ENCODE measurements around the gene SLC35B2. TPM values are rescaled to one million over a fixed set of nuclear protein-coding genes. Genes with fewer than 3 reads are reported as not detected.

Gene SLC35B2
- polyA plus RNA-seq, 1 experiment: 145 TPM

GRCh38 chr6:44292661-44293365 is 35.5 kb upstream of the SLC35B2 start:
- Histone ChIP-seq H3K4me3 (ENCODE audit: low read depth, low read length) (no peak overlapping the region), H3K36me3 (ENCODE audit: control insufficient read depth, insufficient read depth, low read length) (no peaks in the 10 kb centered on the region), H3K27me3 (ENCODE audit: control insufficient read depth, insufficient read depth, low read length) (peaks cover 42% of the 10 kb centered on the region)
- no peak for DNase-seq (ENCODE audit: low read depth)
- ChIA-PET CTCF (interaction anchor here (0.7 to 1.4 kb wide), 7 partner anchors 10 to 59 kb away, joined by 3 to 5 read pairs (median 3); partner anchors contain the start of gene AARS2), POLR2A (no interaction called here)
- TF ChIP-seq CTCF (IDR thresholded peaks at IDR 0.05; ENCODE audit: insufficient read depth, low read depth, low read length): no peak

DNA sequence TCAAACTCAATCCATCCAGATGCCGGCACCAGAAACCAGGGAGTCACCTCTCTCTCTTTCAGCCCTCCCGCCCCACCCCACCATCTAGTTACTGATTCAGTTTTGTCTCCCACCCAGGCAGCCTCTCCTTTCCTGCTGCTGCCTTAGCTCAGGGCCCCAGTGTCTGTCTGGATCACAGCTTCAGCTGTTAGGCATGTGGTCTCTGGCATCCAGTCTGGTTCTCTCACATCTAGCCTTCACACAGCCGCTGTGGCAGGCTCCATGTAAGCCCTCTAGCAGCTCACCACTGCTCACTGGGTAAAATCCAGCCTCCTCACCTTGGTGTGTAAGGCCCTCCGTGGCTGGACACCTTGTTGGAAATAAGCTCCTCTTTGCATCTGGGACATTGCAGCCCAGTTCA is 34.5 kb upstream of the SLC35B2 start:
- H3K36me3 ChIP-seq (ENCODE audit: control insufficient read depth, insufficient read depth, low read length): no peaks in the 10 kb centered on the region
- POLR2A ChIA-PET: no interaction called here
- CTCF ChIA-PET: interaction anchor here (0.6 to 1.0 kb wide), 3 partner anchors 11 to 54 kb away, joined by 3 to 4 read pairs (median 3); no protein-coding TSS in a partner anchor
- DNase-seq (ENCODE audit: low read depth): no peak
- peaks cover 40% of the 10 kb centered on the region for H3K27me3 ChIP-seq (ENCODE audit: control insufficient read depth, insufficient read depth, low read length)
- H3K4me3 ChIP-seq (ENCODE audit: low read depth, low read length): no peak overlapping the region
- TF ChIP-seq CTCF (IDR thresholded peaks at IDR 0.05; ENCODE audit: insufficient read depth, low read depth, low read length): no peak

GRCh38 chr6:44289726-44290260 is 32.5 kb upstream of the SLC35B2 start:
- POLR2A ChIA-PET: no interaction called here
- Histone ChIP-seq H3K4me3 (ENCODE audit: low read depth, low read length) (no peak overlapping the region), H3K27me3 (ENCODE audit: control insufficient read depth, insufficient read depth, low read length) (peaks cover 27% of the 10 kb centered on the region), H3K36me3 (ENCODE audit: control insufficient read depth, insufficient read depth, low read length) (no peaks in the 10 kb centered on the region)
- no peak for TF ChIP-seq CTCF (IDR thresholded peaks at IDR 0.05; ENCODE audit: insufficient read depth, low read depth, low read length)
- CTCF ChIA-PET: no interaction called here
- DNase-seq (ENCODE audit: low read depth): no peak

DNA sequence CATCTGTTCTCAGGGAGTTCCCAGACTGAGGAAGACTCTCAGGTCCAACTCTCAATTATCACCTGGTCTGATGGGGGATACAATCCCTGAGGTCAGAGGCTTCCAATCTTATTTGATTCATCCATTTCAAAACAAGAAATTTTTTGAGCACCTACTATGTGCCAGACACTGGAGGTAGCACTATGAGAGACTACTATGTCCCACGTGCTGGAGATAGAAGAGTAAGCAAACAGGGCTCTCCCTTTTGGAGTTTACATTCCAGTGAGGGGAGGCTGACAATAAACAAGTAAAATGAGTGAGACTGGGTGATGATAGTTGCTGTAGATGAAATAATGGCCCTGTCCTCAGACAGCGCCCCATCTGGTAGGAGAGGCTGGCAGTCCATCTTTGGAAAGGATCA is 29.4 kb upstream of the SLC35B2 start:
- Histone ChIP-seq H3K36me3 (ENCODE audit: control insufficient read depth, insufficient read depth, low read length) (no peaks in the 10 kb centered on the region), H3K27me3 (ENCODE audit: control insufficient read depth, insufficient read depth, low read length) (peaks cover 24% of the 10 kb centered on the region), H3K4me3 (ENCODE audit: low read depth, low read length) (no peak overlapping the region)
- DNase-seq (ENCODE audit: low read depth): no peak
- CTCF ChIA-PET: no interaction called here
- TF ChIP-seq CTCF (IDR thresholded peaks at IDR 0.05; ENCODE audit: insufficient read depth, low read depth, low read length): no peak
- POLR2A ChIA-PET: no interaction called here

DNA sequence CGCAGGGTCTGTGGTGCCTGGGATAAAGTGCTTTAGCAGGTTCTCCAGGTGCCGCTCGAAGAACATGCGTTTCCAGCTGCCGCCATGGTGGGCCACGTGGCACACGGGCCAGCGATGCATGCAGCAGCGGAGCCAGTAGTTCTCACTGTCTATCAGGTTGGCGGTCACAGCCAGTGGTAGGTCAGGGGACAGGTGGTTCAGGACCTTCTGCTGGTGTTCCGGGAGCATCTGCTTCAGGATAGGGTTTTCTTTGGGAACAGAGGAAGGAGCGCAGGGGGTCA is 28.9 kb upstream of the SLC35B2 start:
- Histone ChIP-seq H3K4me3 (ENCODE audit: low read depth, low read length) (no peak overlapping the region), H3K27me3 (ENCODE audit: control insufficient read depth, insufficient read depth, low read length) (peaks cover 24% of the 10 kb centered on the region), H3K36me3 (ENCODE audit: control insufficient read depth, insufficient read depth, low read length) (no peaks in the 10 kb centered on the region)
- no peak for TF ChIP-seq CTCF (IDR thresholded peaks at IDR 0.05; ENCODE audit: insufficient read depth, low read depth, low read length)
- no peak for DNase-seq (ENCODE audit: low read depth)
- ChIA-PET POLR2A (no interaction called here), CTCF (interaction anchor here (1.3 kb wide), 1 partner anchor 18 kb away, joined by 10 read pairs; no protein-coding TSS in a partner anchor)
